ENCODE measurements around the gene CALHM3. TPM values are rescaled to one million over a fixed set of nuclear protein-coding genes. Genes with fewer than 3 reads are reported as not detected.

Gene CALHM3
- total RNA-seq, 1 experiment from 2014 or later = not detected

GRCh38 chr10:103428989-103429643 is 49.9 kb downstream of the CALHM3 start:
- Mint-ChIP-seq H3K36me3 (ENCODE audit: insufficient read depth, unreplicated experiment) (peaks cover 99% of the 10 kb centered on the region), H3K27me3 (ENCODE audit: insufficient read depth, unreplicated experiment) (no peaks in the 10 kb centered on the region), H3K9me3 (ENCODE audit: unreplicated experiment) (no peaks in the 10 kb centered on the region), H3K4me1 (ENCODE audit: insufficient read depth, unreplicated experiment) (no peaks in the 10 kb centered on the region), H3K4me3 (ENCODE audit: unreplicated experiment) (no peak overlapping the region), H3K27ac (ENCODE audit: low read depth, unreplicated experiment) (peak overlapping the region; percentile 33)
- no TSS peak for BruUV-seq (replicated peaks)
- ChIA-PET POLR2A (no interaction called here), CTCF (no interaction called here)
- intact Hi-C loops (cut with micrococcal nuclease) = no loop called here
- TF ChIP-seq CTCF (IDR thresholded peaks at IDR 0.05; ENCODE audit: unreplicated experiment) = no peak
- no peak for DNase-seq (ENCODE audit: unreplicated experiment)

- intact Hi-C loops (cut with micrococcal nuclease) = no loop called here
- no peaks in the 10 kb centered on the region for H3K9me3 Mint-ChIP-seq (ENCODE audit: unreplicated experiment)
- POLR2A ChIA-PET = no interaction called here
- H3K36me3 Mint-ChIP-seq (ENCODE audit: insufficient read depth, unreplicated experiment) = peaks cover 100% of the 10 kb centered on the region
- H3K4me3 Mint-ChIP-seq (ENCODE audit: unreplicated experiment) = no peak overlapping the region
- no peaks in the 10 kb centered on the region for H3K27me3 Mint-ChIP-seq (ENCODE audit: insufficient read depth, unreplicated experiment)
- no peak for TF ChIP-seq CTCF (IDR thresholded peaks at IDR 0.05; ENCODE audit: unreplicated experiment)
- DNase-seq (ENCODE audit: unreplicated experiment) = no peak
- CTCF ChIA-PET = interaction anchor here (1.8 kb wide), 1 partner anchor 58 kb away, joined by 6 read pairs; no protein-coding TSS in a partner anchor
- H3K27ac Mint-ChIP-seq (ENCODE audit: low read depth, unreplicated experiment) = no peak overlapping the region
- no TSS peak for BruUV-seq (replicated peaks)
- no peaks in the 10 kb centered on the region for H3K4me1 Mint-ChIP-seq (ENCODE audit: insufficient read depth, unreplicated experiment)
These were observed 51.2 kb downstream of the CALHM3 start for GRCh38 chr10:103427866-103428265.

GRCh38 chr10:103423748-103424147 is 55.3 kb downstream of the CALHM3 start:
- ChIA-PET POLR2A (interaction anchor here (1.0 kb wide), 1 partner anchor 28 kb away, joined by 4 read pairs; the partner anchor contains the start of genes ATP5MK and PDCD11), CTCF (interaction anchor here (0.6 to 2.0 kb wide), 5 partner anchors 7 to 152 kb away, joined by 3 to 7 read pairs (median 4); no protein-coding TSS in a partner anchor)
- intact Hi-C loops (cut with micrococcal nuclease) = no loop called here
- Mint-ChIP-seq H3K27me3 (ENCODE audit: insufficient read depth, unreplicated experiment) (no peaks in the 10 kb centered on the region), H3K9me3 (ENCODE audit: unreplicated experiment) (no peaks in the 10 kb centered on the region), H3K4me3 (ENCODE audit: unreplicated experiment) (no peak overlapping the region), H3K36me3 (ENCODE audit: insufficient read depth, unreplicated experiment) (peaks cover 99% of the 10 kb centered on the region), H3K27ac (ENCODE audit: low read depth, unreplicated experiment) (no peak overlapping the region), H3K4me1 (ENCODE audit: insufficient read depth, unreplicated experiment) (no peaks in the 10 kb centered on the region)
- no peak for DNase-seq (ENCODE audit: unreplicated experiment)
- TF ChIP-seq CTCF (IDR thresholded peaks at IDR 0.05; ENCODE audit: unreplicated experiment) = no peak
- no TSS peak for BruUV-seq (replicated peaks)

Other genes starting within 250 kb of the CALHM3 start
- not detected in 2 replicates for gene RPEL1, start 233.4 kb downstream of the CALHM3 start, total RNA-seq (2022)
- gene INA, start 202.1 kb downstream of the CALHM3 start, total RNA-seq (2022) = not detected in 2 replicates
- gene PCGF6, start 128.1 kb downstream of the CALHM3 start, total RNA-seq (2022) = 7.2 and 7.3 TPM in 2 replicates
- 2.7 and 3.1 TPM in 2 replicates for gene TAF5, start 111.3 kb downstream of the CALHM3 start, total RNA-seq (2022)
- 429 and 559 TPM in 2 replicates for gene ATP5MK, start 82.8 kb downstream of the CALHM3 start, total RNA-seq (2022)
- gene PDCD11, start 82.6 kb downstream of the CALHM3 start, total RNA-seq (2022) = 73.2 and 81.7 TPM in 2 replicates
- gene CALHM2, start 26.9 kb downstream of the CALHM3 start, total RNA-seq (2022) = 4.2 TPM in 2 replicates
- not detected in 2 replicates for gene CALHM1, start 20.3 kb downstream of the CALHM3 start, total RNA-seq (2022)
- gene NEURL1, start 14.5 kb upstream of the CALHM3 start, total RNA-seq (2022) = 0.20 TPM in 1 of 2 replicates, not detected in the other

All from MCF 10A (cell line).